ENCODE measurements around the gene UTS2R. TPM values are rescaled to one million over a fixed set of nuclear protein-coding genes. Genes with fewer than 3 reads are reported as not detected.
A peak's percentile ranks its signal among the peaks of the same experiment; 100 is the strongest.

UTS2R gene
- 8.0 and 8.3 TPM in 2 replicates for total RNA-seq (2014; rRNA removed; shearing (Covaris generic))

GRCh38 chr17:82371333-82372248, at the start of gene UTS2R:
UTS2R (plus strand) TSS chr17:82371765; CDS start chr17:82374325, 2,560 bp downstream.
- DNase-seq = peak; percentile 54 to 62
- Histone ChIP-seq H3K36me3 (no peaks in the 10 kb centered on the region), H3K27ac (peak within 1 kb of the TSS; percentile 23; the same call in 1 of the 2 replicates), H3K4me1 (peaks cover 12% of the 10 kb centered on the region), H3K27me3 (no peaks in the 10 kb centered on the region), H3K4me3 (peak within 1 kb of the TSS; percentile 60), H3K9me3 (replicated peaks) (no peaks in the 10 kb centered on the region)

- Histone ChIP-seq H3K4me3 (no peak overlapping the region), H3K27me3 (peaks cover 28% of the 10 kb centered on the region), H3K27ac (no peak overlapping the region), H3K9me3 (replicated peaks) (no peaks in the 10 kb centered on the region; the same call in 1 of the 2 replicates), H3K36me3 (no peaks in the 10 kb centered on the region), H3K4me1 (no peaks in the 10 kb centered on the region; the same call in 1 of the 2 replicates)
- no peak for DNase-seq
Measured at GRCh38 chr17:82321947-82322466, 49.6 kb upstream of the UTS2R start.

- H3K4me3 ChIP-seq = no peak overlapping the region
- no peaks in the 10 kb centered on the region for H3K36me3 ChIP-seq
- no peaks in the 10 kb centered on the region; the same call in 1 of the 2 replicates for H3K4me1 ChIP-seq
- no peak overlapping the region for H3K27ac ChIP-seq
- DNase-seq = no peak
- H3K27me3 ChIP-seq = peaks cover 31% of the 10 kb centered on the region
- H3K9me3 ChIP-seq (replicated peaks) = no peaks in the 10 kb centered on the region; the same call in 1 of the 2 replicates
Measured at GRCh38 chr17:82322526-82323453, 48.8 kb upstream of the UTS2R start.

GRCh38 chr17:82323514-82324234, 47.9 kb upstream of the UTS2R start:
- Histone ChIP-seq H3K4me1 (no peaks in the 10 kb centered on the region; the same call in 1 of the 2 replicates), H3K36me3 (no peaks in the 10 kb centered on the region), H3K9me3 (replicated peaks) (no peaks in the 10 kb centered on the region; the same call in 1 of the 2 replicates), H3K27ac (no peak overlapping the region), H3K27me3 (peaks cover 31% of the 10 kb centered on the region), H3K4me3 (no peak overlapping the region)
- DNase-seq = no peak

GRCh38 chr17:82324566-82325285, 46.8 kb upstream of the UTS2R start:
- DNase-seq = no peak
- H3K27me3 ChIP-seq = peaks cover 31% of the 10 kb centered on the region
- H3K4me3 ChIP-seq = no peak overlapping the region
- no peaks in the 10 kb centered on the region; the same call in 1 of the 2 replicates for H3K9me3 ChIP-seq (replicated peaks)
- no peak overlapping the region for H3K27ac ChIP-seq
- peaks cover 4% of the 10 kb centered on the region for H3K4me1 ChIP-seq
- H3K36me3 ChIP-seq = no peaks in the 10 kb centered on the region

GRCh38 chr17:82325286-82326180, 46.0 kb upstream of the UTS2R start:
- no peak for DNase-seq
- Histone ChIP-seq H3K4me3 (no peak overlapping the region), H3K27ac (no peak overlapping the region), H3K27me3 (peaks cover 31% of the 10 kb centered on the region), H3K36me3 (no peaks in the 10 kb centered on the region), H3K4me1 (peaks cover 10% of the 10 kb centered on the region), H3K9me3 (replicated peaks) (no peaks in the 10 kb centered on the region)

GRCh38 chr17:82327289-82327688, 44.3 kb upstream of the UTS2R start:
- Histone ChIP-seq H3K27me3 (peaks cover 30% of the 10 kb centered on the region), H3K27ac (no peak overlapping the region), H3K36me3 (no peaks in the 10 kb centered on the region), H3K4me3 (no peak overlapping the region), H3K9me3 (replicated peaks) (no peaks in the 10 kb centered on the region), H3K4me1 (peaks cover 26% of the 10 kb centered on the region)
- DNase-seq = no peak

GRCh38 chr17:82327757-82328140, 43.8 kb upstream of the UTS2R start:
- H3K4me1 ChIP-seq = peaks cover 30% of the 10 kb centered on the region
- H3K27me3 ChIP-seq = peaks cover 27% of the 10 kb centered on the region
- no peaks in the 10 kb centered on the region for H3K36me3 ChIP-seq
- no peak overlapping the region for H3K4me3 ChIP-seq
- no peaks in the 10 kb centered on the region for H3K9me3 ChIP-seq (replicated peaks)
- H3K27ac ChIP-seq = no peak overlapping the region
- DNase-seq = no peak

- Histone ChIP-seq H3K27ac (no peak overlapping the region), H3K9me3 (replicated peaks) (no peaks in the 10 kb centered on the region), H3K4me3 (no peak overlapping the region), H3K4me1 (peaks cover 32% of the 10 kb centered on the region), H3K36me3 (no peaks in the 10 kb centered on the region), H3K27me3 (peaks cover 22% of the 10 kb centered on the region)
- DNase-seq = no peak
Measured at GRCh38 chr17:82328141-82328993, 43.2 kb upstream of the UTS2R start.

- Histone ChIP-seq H3K4me3 (no peak overlapping the region), H3K9me3 (replicated peaks) (no peaks in the 10 kb centered on the region), H3K4me1 (peaks cover 32% of the 10 kb centered on the region), H3K27ac (no peak overlapping the region), H3K27me3 (peaks cover 16% of the 10 kb centered on the region), H3K36me3 (no peaks in the 10 kb centered on the region)
- DNase-seq = no peak
Measured at GRCh38 chr17:82328994-82329507, 42.5 kb upstream of the UTS2R start.

GRCh38 chr17:82329683-82330321, 41.8 kb upstream of the UTS2R start:
- peaks cover 13% of the 10 kb centered on the region for H3K27me3 ChIP-seq
- no peaks in the 10 kb centered on the region for H3K9me3 ChIP-seq (replicated peaks)
- H3K4me1 ChIP-seq = peaks cover 35% of the 10 kb centered on the region
- DNase-seq = no peak
- H3K27ac ChIP-seq = peak overlapping the region; percentile 1; the same call in 1 of the 2 replicates
- H3K36me3 ChIP-seq = no peaks in the 10 kb centered on the region
- H3K4me3 ChIP-seq = no peak overlapping the region
